GM12872 (cell line): ENCODE measurements around the gene BLOC1S4.

Experiments
- CTCF ChIP-seq: IDR thresholded peaks from 3 replicates; pipeline ENCODE4 v1.5.1; 2011; ENCODE audit warnings: low read depth, mild to moderate bottlenecking, low read length, moderate library complexity; ENCODE audit not compliant: insufficient read depth

The BLOC1S4 gene

DNA sequence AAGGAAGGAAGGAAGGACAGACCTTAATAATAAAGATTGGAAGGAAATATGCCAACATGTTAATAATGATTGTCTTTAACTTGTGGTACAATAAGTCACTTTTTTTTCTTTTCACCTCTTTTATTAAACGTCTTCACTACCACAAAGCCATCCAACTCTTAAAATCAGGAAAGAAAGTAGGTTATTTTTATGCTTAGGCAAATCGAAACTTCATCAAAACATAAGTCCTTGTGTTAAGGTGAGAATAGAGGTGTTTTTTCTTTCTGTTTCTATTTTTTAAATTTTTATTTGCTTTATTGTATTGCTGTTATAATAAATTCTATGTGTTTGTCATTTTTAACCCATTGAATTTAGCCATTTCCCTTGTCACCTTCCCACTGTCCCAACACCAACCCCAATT is 26.5 kb downstream of the BLOC1S4 start:
- TF ChIP-seq CTCF = no peak

GRCh38 chr4:6742989-6743388 is 27.0 kb downstream of the BLOC1S4 start:
- TF ChIP-seq CTCF = no peak

- TF ChIP-seq CTCF = no peak
Measured at GRCh38 chr4:6746721-6747293, 30.8 kb downstream of the BLOC1S4 start.

DNA sequence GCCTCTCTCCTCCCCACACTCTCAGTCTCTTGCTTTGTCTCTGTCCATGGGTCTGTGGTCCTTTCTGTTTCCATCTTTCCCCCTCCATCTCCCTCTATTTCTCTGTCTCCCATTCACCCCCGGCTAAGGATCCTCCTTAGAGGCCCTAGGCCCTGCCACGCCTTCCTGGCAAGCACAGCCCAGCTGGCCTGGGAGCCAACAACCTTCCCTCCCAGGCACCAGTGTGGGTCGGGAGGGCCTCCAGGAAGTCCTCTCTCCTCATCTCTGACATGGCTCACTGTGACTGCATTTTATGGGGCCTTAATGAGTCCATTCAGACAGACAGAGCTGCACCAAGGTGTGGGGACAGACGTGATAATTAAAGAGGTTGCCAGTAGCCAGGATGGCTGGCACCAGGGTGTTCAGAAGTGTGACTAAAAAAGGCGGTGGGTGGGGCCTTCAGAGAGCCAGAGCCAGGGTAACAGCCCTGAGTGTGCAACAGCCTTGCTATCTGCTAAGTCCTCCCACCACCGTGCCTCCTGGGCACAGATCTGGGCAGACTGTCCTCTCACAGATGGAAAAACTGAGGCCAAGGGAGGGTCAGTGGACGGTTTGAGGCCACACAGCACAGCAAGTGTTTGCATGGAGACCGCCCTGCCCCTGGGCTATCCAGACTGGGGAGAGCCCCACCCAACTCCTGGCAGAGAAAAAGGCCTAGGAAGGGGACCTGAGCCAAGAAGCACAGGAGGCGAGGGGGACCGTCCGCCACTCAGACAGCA is 31.5 kb downstream of the BLOC1S4 start:
- no peak for TF ChIP-seq CTCF

DNA sequence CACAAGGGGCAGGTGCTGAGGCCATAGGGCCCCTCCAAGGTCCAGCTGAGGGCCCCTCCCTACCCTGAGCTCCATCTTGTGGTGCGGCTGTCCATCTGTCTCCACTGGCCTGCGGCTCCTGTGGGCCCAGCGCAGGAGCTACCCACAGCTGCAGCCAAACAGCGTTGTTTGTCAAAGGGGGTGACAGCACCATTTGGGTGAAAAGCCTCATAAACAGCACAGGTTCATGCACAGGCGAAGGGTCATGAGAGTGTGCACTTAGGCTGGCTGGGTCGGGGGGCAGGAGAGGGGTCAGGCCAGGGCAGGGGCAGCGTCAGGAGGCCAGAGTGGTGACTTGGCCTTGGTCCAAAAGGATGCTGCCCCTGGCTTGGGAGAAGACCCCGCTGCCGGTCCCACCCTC is 32.3 kb downstream of the BLOC1S4 start:
- TF ChIP-seq CTCF = no peak

GRCh38 chr4:6749340-6750171 is 33.6 kb downstream of the BLOC1S4 start:
- no peak for TF ChIP-seq CTCF
